Posterior cingulate gyrus (tissue), 11 donors: ENCODE results near the gene DPH1.
"Not testable (repeated sequence)": the region's sequence is repeated elsewhere in the genome, so short reads cannot be mapped to it uniquely, and the experiment has no call there.

Experiments
- DNase-seq, 10 donors: peaks; one replicate each; pipeline versions ENCODE4 v3.0.0 to v3.0.0-alpha.2; 2020 to 2021; ENCODE audit warnings: mixed read lengths in 3 of 10
- intact Hi-C: fragments of 100-400 bp; cut with DNase I; formaldehyde crosslinking; loops from one replicate; pipeline ENCODE4 v1.15.1; 2023

The DPH1 gene

GRCh38 chr17:2029911-2030778 is at the start of gene DPH1:
DPH1 (plus strand) TSS chr17:2030153; CDS start chr17:2030170, 17 bp downstream.
- DNase-seq: peak; percentile 81 to 99 (median 90)
- intact Hi-C loops: loop anchor here (10.0 kb wide), 1 partner anchor 315 kb away; the partner anchor contains the start of gene TLCD2

GRCh38 chr17:1980665-1981250 is 49.2 kb upstream of the DPH1 start:
- intact Hi-C loops: no loop called here
- DNase-seq: peak in 1 of 10 donors; percentile 59

- peak in 1 of 10 donors; percentile 25 for DNase-seq
- intact Hi-C loops: not testable (repeated sequence)
Observed at GRCh38 chr17:1982793-1983366, 47.1 kb upstream of the DPH1 start.

- DNase-seq: no peak
- intact Hi-C loops: no loop called here
Observed at GRCh38 chr17:1985093-1985492, 44.9 kb upstream of the DPH1 start.

- DNase-seq: peak in 1 of 10 donors; percentile 52
- intact Hi-C loops: no loop called here
Observed at GRCh38 chr17:1985686-1986085, 44.3 kb upstream of the DPH1 start.

- DNase-seq: peak in 7 of 10 donors; percentile 36 to 91 (median 65)
- intact Hi-C loops: no loop called here
Observed at GRCh38 chr17:1986783-1987451, 43.0 kb upstream of the DPH1 start.

GRCh38 chr17:1989135-1989534 is 40.8 kb upstream of the DPH1 start:
- intact Hi-C loops: no loop called here
- peak in 2 of 10 donors; percentile 44 to 86 for DNase-seq

- intact Hi-C loops: no loop called here
- peak in 7 of 10 donors; percentile 45 to 91 (median 70) for DNase-seq
Observed at GRCh38 chr17:1992541-1992940, 37.4 kb upstream of the DPH1 start.

- DNase-seq: no peak
- intact Hi-C loops: no loop called here
Observed at GRCh38 chr17:1994707-1995106, 35.2 kb upstream of the DPH1 start.

GRCh38 chr17:1995321-1995892 is 34.5 kb upstream of the DPH1 start:
- intact Hi-C loops: no loop called here
- DNase-seq: no peak

- DNase-seq: no peak
- intact Hi-C loops: no loop called here
Observed at GRCh38 chr17:1995907-1996799, 33.8 kb upstream of the DPH1 start.

- intact Hi-C loops: no loop called here
- DNase-seq: peak in 1 of 10 donors; percentile 81
Observed at GRCh38 chr17:1996800-1997288, 33.1 kb upstream of the DPH1 start.

- DNase-seq: no peak
- intact Hi-C loops: no loop called here
Observed at GRCh38 chr17:1997289-1997926, 32.5 kb upstream of the DPH1 start.

GRCh38 chr17:1997927-1998742 is 31.8 kb upstream of the DPH1 start:
- DNase-seq: no peak
- intact Hi-C loops: no loop called here

- intact Hi-C loops: no loop called here
- DNase-seq: peak in 5 of 10 donors; percentile 66 to 95 (median 88)
Observed at GRCh38 chr17:1999557-2000251, 30.2 kb upstream of the DPH1 start.

- intact Hi-C loops: no loop called here
Observed at GRCh38 chr17:2002767-2003329, 27.1 kb upstream of the DPH1 start.

GRCh38 chr17:2003525-2003924 is 26.4 kb upstream of the DPH1 start:
- peak in 1 of 10 donors; percentile 75 for DNase-seq
- intact Hi-C loops: no loop called here

More at GRCh38 chr17:2002767-2003329, 27.1 kb upstream of the DPH1 start:
- DNase-seq: peak in 1 of 10 donors; percentile 83
